GM10266 (cell line): ENCODE results near the gene KCTD1.

Experiments used
- DNase-seq: peaks from one replicate; pipeline ENCODE4 v3.0.0; 2012; ENCODE audit errors: extremely low spot score
- TF ChIP-seq, protein P1 (sequence below): IDR thresholded peaks from 2 replicates; pipeline ENCODE4 v1.5.1; 2012; ENCODE audit warnings: mild to moderate bottlenecking, low read depth; ENCODE audit not compliant: control insufficient read depth, insufficient read depth; ENCODE audit errors: missing control alignments

Gene KCTD1

DNA sequence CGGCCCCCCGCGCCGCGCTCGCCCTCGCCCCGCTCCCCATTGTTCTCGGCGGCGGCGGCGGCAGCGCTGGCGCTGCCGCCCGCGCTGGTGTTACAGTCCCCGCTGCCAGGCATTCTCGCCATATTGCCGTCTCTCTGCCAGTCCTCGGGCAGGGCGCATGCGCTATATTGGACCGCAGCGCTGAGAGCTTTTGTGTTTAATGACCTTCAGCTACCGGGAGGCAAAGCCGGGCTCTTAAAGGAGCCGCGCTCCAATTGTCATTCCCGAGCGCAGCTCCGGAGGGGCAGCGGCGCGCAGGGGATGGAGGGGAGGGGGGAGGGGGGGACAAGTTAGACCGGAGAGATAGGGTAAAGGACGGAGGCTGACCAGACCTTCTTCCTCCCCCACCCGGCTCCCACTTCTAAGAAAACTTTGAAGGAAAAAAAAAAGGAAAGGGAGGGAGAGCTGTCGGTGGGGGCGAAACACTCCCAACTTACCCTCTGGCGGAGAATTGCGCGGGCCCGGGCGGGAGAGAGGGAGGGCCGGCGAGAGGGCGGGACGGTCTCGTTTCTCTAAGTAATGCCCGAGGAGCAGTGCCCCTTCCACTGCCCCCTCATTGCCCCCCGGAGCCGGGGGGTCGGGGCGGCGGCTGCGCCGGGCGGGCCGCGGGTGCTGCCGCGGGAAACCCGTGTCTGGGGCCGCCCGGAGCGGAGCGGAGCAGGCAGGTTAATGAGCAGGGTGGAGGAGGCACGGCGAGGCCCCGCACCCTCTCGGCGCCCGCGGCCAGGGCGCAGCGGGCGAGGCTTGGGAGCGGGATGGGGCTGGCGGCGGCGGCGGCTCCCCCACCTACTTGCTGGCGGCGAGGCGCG, at the start of gene KCTD1:
Gene KCTD1, minus strand, starts transcription at position 139 of the 848 bp plus-strand sequence. Its CDS starts 17 bp downstream, at position 122.
- DNase-seq, result peak; percentile 94
- TF ChIP-seq, protein P1, sequence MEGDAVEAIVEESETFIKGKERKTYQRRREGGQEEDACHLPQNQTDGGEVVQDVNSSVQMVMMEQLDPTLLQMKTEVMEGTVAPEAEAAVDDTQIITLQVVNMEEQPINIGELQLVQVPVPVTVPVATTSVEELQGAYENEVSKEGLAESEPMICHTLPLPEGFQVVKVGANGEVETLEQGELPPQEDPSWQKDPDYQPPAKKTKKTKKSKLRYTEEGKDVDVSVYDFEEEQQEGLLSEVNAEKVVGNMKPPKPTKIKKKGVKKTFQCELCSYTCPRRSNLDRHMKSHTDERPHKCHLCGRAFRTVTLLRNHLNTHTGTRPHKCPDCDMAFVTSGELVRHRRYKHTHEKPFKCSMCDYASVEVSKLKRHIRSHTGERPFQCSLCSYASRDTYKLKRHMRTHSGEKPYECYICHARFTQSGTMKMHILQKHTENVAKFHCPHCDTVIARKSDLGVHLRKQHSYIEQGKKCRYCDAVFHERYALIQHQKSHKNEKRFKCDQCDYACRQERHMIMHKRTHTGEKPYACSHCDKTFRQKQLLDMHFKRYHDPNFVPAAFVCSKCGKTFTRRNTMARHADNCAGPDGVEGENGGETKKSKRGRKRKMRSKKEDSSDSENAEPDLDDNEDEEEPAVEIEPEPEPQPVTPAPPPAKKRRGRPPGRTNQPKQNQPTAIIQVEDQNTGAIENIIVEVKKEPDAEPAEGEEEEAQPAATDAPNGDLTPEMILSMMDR, result no peak

DNA sequence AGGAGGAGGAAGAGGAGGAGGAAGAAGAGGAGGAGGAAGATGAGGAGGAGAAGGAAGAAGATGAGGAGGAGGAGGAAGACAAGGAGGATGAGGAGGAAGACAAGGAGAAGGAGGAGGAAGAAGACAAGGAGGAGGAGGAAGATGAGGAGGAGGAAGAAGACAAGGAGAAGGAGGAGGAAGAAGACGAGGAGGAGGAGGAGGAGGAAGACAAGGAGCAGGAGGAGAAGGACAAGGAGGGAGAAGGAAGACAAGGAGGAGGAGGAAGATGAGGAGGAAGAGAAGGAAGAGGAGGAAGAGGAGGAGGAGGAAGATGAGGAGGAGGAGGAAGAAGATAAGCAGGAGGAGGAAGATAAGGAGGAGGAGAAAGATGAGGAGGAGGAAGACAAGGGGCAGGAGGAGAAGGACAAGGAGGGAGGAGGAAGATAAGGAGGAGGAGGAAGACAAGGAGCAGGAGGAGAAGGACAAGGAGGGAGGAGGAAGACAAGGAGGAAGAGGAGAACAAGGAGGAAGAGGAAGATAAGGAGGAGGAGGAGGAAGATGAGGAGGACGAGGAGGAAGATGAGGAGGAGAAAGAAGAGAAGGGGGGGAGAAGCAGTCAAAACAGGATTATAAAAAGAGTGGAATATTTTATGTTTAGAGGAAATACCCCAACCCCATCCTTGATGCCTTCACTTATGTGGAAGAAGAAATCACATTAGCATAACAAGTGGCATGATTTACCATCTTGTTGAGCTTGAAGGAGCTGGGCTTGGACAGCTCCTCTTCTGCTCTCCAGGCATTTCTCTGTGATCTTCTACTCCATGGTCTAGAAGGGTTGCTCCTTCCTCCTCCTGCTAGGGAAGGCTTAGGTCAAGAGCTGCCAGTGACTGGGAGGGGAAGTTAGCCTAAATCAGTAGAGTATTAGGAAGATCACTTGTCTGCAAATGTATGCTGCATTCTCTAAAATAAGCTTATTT, 45.3 kb upstream of the KCTD1 start:
- TF ChIP-seq, protein P1, result no peak
- DNase-seq, result no peak

DNA sequence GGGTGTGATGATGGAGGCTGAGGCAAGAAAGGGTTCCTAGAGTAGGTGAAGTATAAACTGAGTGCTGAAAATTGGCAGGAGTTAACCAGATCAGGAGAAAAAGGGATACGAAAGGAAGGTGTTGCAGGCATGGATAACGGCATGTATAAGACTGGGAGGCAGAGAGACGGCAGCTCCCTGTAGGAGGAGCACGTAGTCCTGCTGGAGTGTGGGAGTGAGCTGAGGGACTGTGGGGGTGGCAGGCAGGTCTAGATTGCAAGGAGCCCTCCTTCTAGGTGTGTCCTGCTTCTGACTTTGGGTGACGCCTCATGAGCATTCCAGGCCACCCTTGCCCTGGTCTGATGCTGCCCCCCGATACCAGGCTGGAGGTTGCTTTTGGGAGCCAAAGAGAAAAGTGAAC, 36.4 kb upstream of the KCTD1 start:
- TF ChIP-seq, protein P1, result no peak
- DNase-seq, result no peak

DNA sequence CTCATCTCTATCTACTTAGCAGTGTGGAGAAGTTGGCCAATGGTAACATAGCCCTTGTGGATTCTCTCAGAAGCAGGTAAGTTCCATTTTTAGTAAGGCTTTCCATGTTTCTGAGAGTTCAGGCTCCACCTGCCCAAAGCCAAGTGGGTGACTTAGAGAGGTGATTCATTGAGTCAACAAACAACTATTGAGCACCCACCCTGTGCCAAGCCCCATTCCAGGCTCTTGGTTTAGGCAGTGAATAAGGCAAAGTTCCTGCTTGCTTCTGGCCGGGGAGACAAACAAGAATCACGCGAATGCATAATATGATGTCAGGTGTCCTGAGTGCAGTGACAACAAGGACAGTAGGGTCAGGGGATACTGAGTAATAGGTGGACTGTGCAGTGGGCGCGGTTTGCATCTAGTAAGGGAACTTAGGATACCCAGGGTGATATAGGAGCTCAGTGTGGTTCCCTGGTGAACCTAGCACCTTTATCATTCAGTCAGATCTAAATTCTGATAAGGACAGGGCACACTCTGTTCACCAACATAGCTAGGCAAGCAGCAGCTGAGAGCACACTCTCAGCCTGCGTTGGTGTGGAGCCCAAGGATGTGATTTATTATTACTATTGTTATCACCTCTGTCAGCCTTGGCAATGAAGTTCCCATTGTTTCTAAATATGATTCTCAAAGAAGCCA, 31.7 kb upstream of the KCTD1 start:
- DNase-seq, result no peak
- TF ChIP-seq, protein P1, result no peak

DNA sequence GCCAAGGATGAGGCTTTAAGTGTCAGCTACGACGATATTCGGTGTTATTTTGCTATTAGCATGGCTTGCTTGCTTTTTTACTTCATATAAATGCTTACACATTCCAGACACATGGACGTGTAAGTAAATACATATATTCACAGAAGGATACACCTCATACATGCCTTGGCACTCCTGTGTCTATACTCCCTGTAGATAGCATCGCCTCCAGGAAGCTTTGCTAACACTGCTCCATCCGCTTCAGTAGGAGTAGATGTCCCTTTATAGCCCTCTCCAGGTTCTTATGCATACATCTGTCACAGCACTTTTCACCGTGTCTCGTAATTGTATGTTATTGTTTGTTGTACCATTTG, 27.5 kb upstream of the KCTD1 start:
- DNase-seq, result no peak
- TF ChIP-seq, protein P1, result no peak

DNA sequence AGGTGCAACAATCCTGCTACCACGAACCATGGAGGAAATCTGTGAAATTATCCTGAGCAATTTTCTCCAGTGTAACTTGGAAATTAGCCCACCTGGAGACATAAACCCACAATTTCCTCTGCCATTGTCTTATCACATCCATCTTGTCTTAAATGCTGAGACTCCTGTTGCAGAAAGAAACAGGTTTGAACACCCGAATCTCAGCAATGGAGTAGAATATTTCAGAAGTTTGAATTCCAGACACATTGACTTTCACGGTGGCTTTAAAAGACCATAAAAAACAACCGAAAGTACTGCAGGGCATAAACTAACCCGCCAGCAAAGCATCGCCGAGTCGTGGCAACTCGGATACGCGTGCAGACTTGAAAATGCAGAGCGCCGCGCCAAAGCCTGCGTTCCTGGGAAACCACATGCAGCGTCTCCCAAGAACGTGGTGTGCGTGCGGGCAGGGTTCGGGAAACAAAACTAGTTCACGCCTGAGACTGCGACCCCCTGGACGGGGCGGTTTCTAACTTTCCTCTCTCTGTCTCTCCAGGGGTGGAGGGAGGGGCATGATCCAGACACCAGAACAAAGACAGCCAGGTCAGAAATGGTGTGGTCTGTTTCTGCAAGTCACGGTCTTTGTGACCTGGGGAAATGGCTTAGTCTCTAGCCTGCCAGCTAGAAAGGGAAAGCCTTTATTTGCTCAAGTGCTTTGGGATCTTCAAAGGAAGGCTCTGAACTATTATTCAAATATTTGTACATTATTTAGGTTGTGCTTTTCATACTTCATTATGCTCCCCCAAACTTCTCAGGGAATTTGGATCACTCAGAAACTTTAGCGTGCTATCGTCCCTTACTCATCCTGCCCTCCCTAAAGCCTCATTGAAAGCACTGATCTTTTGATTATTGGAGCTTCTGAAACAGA, 26.9 kb upstream of the KCTD1 start:
- DNase-seq, result no peak
- TF ChIP-seq, protein P1, result no peak
